ENCODE measurements around the gene FUT1. TPM values are rescaled to one million over a fixed set of nuclear protein-coding genes. Genes with fewer than 3 reads are reported as not detected.

FUT1 gene
- total and polyA plus RNA-seq, 10 of the 15 experiments (the other 5 are each of a cell fraction or from before 2014, with no cell fraction given) = 0.01 TPM; not detected in 9

- DNase-seq (ENCODE audit: low read depth, low spot score) (no peak), FAIRE-seq (no peak), ATAC-seq (no peak)
- Histone ChIP-seq H3K79me2 (ENCODE audit: control insufficient read depth, insufficient read depth, low read length) (no peaks in the 10 kb centered on the region), H3K9me3 (replicated peaks; ENCODE audit: control insufficient read depth, insufficient read depth, low read length) (no peaks in the 10 kb centered on the region), H3K36me3 (ENCODE audit: control insufficient read depth in 2 of 2, insufficient read depth in 2 of 2, low read length in 1 of 2) (no peaks in the 10 kb centered on the region), H3K4me2 (ENCODE audit: control insufficient read depth, insufficient read depth) (no peak overlapping the region), H4K20me1 (ENCODE audit: control insufficient read depth, insufficient read depth) (no peaks in the 10 kb centered on the region), H3K4me3 (no peak overlapping the region), H2AFZ (ENCODE audit: control insufficient read depth, low read depth, low read length) (no peak overlapping the region), H3K9ac (ENCODE audit: control insufficient read depth, insufficient read depth, low read length) (no peak overlapping the region), H3K4me1 (ENCODE audit: control insufficient read depth, insufficient read depth, low read length) (no peaks in the 10 kb centered on the region), H3K27ac (ENCODE audit: control insufficient read depth, insufficient read depth) (no peak overlapping the region), H3K27me3 (replicated peaks in 1 of 2; ENCODE audit: control insufficient read depth in 2 of 2, insufficient read depth in 2 of 2, low read length in 1 of 2) (no peaks in the 10 kb centered on the region; a peak in 1 of 4 replicates)
- in situ Hi-C loops (cut with MboI) (no loop called here), intact Hi-C loops (cut with micrococcal nuclease; ENCODE audit: unreplicated experiment) (no loop called here)
- ChIA-PET RAD21 (ENCODE audit: unreplicated experiment) (no interaction called here), POLR2A (no interaction called here), SMC1A (ENCODE audit: uncharacterized antibody, unreplicated experiment) (no interaction called here), CTCF (interaction anchor here (0.7 kb wide), 1 partner anchor 17 kb away, joined by 3 read pairs; no protein-coding TSS in a partner anchor)
- no TSS peak for BruUV-seq (replicated peaks)
- WGBS (ENCODE audit: insufficient coverage, insufficient replicate concordance, low lambda C conversion rate, missing lambda C conversion rate) = 45% methylated on average over 20 of the region's 20 CpGs
- TF ChIP-seq GATAD2B (conservative IDR thresholded peaks at IDR 0.05; ENCODE audit: low read depth) (no peak), JUNB (IDR thresholded peaks at IDR 0.05) (no peak), GABPA (IDR thresholded peaks at IDR 0.05; ENCODE audit: low read depth) (no peak), E2F8 (IDR thresholded peaks at IDR 0.05; ENCODE audit: low read depth, partially characterized antibody) (no peak), ZSCAN29 (IDR thresholded peaks at IDR 0.05) (no peak), HDGF (IDR thresholded peaks at IDR 0.05) (no peak), RB1 (IDR thresholded peaks at IDR 0.05; ENCODE audit: borderline replicate concordance) (no peak)
These were observed 18.5 kb upstream of the FUT1 start for GRCh38 chr19:48770734-48771472.

All from GM12878 (cell line).